GM21786 (cell line): ENCODE results near the gene TMEM37.

Experiments
- ATAC-seq: cut with Tn5 transposase; IDR thresholded peaks from one replicate; pipeline ENCODE4 v1.9.1; 2021; ENCODE audit not compliant: unreplicated experiment

TMEM37 gene

DNA sequence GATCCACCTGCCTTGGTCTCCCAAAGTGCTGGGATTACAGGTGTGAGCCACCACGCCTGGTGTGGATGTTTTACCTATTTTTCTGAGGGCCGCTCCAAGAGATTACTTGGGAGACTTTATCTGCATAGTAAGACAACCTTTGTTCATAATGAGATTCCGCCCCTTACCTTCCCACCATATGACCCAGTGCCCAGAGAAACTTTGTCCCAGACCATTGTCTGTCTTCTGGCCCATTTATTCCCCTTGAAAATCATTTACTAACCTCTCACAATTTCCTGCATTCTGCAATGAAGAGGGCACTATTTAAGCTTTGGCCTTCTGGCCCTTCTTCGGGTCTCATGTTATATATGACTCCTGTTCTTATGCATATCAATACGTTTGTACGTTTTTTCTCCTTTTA, 13.7 kb upstream of the TMEM37 start:
- ATAC-seq = no peak

DNA sequence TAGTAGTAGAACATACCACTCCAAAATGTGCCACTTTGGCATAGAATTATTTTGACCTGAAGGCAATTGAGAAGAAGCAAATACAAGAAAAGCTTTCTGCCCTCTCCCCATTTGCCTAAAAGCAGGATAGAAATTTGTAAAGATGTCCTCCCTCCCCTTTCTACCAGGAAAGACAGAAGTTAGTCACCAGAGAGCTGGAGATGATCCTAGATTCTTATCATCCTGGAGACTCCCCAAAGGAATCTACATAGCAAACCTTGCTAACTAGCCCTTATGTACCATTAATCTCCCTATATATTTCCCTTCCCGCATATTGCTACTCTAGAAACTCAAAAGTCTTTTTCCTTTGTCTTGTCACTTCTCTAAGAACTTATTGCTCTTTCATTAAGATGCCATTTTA, 12.6 kb upstream of the TMEM37 start:
- no peak for ATAC-seq

DNA sequence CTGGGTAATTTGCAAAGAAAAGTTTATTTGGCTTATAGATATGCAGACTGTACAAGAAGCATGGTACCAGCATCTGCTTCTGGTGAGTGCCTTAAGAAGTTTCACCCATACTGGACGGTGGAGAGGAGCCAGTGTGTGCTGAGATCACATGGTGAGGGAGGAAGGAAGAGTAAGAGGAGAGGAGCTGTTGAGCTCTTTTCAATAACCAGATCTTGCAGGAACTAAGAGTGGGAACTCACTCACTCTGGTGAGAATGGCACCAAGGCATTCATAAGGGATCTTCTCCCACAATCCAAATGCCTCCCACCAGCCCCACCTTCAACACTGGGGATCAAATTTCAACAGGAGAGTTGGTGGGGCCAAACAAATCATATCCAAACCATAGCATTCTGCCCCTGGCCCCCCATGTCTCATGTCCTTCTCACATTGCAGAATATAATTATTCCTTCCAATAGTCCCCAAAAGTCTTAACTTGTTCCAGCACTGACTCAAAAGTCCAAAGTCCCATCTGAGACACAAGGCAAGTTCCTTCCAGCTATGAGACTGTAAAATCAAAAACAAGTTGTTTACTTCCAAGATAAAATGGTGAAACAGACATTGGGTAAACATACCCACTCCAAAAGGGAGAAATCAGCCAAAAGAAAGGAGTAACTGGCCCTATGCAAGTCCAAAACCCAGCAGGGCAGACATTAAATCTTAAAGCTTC, 11.7 kb upstream of the TMEM37 start:
- ATAC-seq = no peak

DNA sequence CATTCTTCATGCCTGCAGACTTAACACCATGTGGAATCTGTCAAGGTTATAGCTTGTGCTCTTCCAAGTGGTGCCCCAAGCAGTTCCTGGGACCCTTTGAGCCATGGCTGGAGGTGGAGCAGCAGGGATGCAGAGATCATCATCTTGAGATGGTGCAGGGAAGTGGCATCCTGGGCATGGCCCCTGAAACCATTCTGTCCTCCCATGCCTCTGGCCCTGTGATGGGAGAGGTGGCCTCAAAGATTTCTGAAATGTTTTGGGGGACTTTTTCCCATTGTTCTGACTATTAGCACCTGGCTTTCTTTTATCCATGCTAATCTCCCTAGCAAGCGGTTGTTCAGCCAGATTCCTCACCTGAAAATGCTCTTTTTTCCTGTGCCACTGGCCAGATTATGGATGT, 10.3 kb upstream of the TMEM37 start:
- ATAC-seq = no peak

DNA sequence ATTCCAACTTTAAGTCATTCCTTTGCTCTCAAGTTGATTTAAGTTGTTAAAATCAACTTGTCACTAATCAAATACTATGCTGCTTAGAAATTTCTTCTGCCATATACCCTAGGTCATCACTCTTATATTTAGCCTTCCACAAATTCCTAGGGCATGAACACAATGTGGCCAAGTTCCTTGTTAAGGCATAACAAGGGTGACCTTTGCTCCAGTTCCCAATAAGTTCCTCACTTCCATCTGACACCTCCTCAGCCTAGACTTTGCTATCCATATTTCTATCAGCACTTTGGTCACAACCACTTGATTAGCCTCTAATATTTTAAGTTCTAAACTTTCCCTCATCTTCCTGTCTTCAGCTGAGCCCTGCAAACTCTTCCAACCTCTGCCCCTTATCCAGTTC, 9.9 kb upstream of the TMEM37 start:
- no peak for ATAC-seq

DNA sequence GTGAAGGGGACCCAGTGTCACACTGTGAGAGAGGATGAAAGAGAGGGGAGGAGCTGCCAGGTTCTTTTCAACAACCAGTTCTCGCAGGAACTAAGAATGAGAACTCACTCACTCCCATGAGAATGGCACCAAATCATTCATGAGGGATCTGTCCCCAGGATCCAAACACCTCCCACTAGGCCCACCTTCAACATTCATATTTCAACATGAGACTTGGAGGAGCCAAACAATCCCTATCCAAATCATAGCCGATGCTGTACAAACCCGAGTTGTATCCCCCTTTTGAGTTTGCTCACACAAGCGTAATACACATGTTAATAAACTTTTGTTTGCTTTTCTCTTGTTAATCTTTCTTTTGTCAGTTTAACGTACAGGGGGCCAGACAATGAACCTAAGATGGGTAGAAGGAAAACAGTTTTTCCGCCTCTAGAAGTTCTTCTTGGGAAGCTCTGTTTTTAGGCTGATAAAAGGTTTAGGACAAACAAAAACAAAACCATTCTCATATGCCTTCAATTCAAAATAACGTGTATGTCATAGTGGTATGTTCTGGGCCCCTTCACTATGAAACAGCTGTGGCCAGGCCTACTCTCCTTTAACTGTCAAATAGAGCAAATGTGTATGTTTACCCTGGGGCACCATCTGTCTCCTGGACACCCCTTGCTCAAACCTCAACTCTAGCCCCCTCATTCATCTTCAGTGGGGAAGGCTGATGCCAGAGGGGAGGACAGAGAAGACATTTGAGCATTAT, 9.1 kb upstream of the TMEM37 start:
- ATAC-seq = no peak

DNA sequence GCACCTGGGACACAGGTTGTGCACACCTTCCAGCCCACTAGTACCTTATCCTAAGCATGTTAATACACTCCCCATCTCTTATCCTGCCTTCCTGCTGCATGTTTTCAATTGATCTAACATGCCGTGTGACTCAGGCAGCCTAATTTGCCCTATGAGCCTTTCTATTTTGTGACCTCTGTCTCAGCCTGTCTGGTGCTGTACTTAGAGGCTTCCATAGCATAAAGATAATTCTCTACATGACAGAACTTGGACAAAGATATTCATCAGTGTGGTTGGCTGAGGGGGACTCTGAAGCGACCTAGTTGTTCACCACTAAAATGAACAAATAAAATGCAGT, 8.6 kb upstream of the TMEM37 start:
- no peak for ATAC-seq

DNA sequence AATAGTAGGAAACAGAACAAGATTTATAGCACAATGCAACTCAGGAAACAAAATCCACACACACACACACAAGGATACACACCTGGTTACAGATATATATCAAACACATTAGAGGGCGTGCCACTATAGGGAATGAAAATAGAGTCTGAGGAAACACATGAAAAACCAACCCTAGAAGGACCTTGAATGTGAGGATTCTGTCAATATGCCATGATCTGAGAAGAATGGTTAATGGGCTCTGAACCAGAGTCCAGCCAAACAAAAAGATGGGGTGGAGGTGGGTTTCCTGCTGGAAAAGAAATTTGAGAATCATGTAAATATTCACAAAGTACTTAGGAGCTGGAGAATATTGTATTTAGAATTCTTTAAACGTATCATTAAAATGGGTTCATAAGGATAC, 7.8 kb upstream of the TMEM37 start:
- ATAC-seq = no peak

DNA sequence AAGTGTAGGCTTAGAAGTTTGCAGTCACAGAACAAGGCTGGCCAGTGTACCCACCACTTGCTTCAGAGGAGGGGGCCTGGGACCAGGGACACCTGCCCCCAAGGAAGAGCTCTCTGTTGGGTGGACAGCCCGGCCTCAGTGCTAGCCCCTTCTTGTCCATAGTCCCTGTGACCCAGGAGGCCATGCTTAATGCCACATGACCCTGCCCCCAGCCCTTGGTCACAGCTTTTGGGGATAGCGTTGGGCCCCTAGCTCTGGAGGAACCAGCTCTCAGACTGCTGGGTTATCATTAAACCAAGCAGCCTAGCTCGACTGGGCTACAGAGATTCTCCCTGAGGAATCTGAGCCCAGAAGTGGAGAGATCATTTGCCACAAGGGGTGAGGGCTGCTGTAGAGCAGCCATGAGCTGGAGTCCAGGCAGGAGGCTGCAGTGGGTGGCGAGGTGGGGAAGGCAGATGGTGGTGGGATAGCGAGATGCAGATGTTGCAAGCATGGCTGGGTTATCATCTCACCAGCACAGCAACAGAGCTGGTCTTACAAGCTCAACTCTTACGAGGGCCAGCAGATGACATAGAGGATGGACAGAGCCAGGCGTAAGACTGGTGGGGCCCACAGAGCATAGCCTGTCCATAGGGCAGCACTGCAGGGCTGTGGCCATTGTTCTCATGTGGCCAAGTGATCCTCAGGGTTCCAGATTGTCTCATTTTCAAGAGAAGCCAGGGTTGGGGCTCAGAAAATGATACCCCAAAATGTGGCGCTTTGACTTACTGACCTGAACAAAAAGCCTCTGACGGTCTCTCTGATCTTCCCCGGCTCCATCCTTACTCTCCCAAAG, 7.2 kb upstream of the TMEM37 start:
- no peak for ATAC-seq

DNA sequence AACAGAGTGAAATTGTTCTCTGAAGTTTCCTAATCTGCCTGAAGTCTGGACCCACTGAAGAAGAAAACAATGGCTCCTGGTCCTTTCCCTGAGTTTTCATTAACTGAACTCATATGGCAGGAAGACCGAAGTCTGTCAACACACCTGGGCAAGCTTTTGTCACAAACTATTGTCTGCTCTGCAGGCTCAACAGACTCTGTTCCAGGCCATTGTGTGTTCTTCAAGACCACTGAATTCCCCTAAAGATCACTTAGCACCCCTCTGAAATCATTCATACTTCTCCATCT, 6.6 kb upstream of the TMEM37 start:
- ATAC-seq = no peak

DNA sequence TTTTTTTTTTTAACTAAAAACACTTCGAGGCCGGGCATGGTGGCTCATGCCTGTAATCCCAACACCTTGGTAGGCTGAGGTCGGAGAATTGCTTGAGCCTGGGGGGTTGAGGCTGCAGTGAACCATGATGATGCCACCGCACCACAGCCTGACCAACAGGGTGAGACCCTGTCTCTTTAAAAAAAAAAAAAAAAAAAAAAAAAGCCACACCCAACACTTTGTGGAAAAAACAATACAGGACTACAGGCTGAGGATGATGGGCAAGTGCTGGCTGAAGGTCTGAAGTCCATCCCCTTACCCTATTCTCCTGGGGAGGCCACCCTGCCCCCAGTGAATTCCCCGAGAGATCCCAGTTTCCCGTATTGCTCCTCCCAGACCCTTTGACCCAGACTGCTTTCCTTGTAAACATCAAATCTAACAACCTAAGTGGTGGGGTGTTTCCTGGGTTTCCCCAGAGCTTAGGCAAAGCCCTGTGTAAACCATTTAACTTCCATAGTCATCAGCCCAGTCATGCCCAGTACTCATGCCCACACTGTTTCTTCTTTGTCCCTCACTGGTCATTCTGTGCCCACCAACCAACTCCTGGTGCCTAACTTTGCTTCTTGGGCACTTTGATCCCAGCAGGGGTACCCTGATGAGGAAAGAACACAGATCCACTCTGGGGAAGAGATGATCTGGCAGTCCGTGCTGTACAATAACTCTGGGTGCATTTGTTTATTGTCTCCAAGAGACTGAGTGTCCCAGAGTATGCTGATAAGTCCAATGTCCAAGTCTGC, 5.8 kb upstream of the TMEM37 start:
- no peak for ATAC-seq

DNA sequence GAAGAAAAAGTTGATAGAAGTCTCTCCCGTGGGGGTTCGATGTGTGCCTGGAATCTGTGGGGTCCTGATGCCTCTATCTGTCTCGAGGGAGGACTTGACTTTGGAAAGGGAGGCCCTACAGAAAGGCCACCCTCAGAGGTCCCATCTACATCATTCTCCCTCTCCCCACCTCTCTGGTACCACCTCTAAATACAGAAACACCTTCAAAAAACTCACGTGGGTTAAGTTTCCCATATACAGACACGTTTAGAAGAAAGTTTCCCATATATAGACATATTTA, 5.3 kb upstream of the TMEM37 start:
- ATAC-seq = no peak

DNA sequence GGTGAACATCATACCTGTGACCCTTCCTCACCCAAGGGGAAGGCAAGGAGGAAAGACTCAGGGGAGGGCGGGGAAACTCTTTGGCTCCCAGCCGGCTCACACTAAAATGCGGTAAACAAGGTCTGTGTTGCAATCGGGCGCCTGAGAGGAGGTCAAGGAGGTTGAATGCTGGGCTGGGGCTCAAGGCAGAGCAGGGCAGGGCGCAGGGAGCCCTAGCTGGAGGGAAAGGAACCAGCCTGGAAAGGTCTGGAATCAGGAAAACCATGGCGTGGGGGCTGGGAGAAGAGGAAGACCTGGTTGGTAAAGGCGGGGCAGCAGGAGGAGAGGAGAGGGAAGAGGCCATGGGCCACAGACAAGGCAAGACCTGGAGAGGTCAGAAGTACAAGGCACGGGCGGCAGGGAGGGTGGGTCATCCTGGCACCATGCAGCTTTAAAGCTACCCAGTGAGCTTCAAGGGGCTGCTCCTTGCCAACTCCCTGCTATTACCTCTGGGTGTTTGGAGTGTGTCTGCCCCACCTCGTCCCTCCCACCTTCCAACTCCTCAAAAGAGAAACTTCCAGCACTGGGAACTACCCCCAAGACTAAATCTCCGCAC, 4.8 kb upstream of the TMEM37 start:
- no peak for ATAC-seq

DNA sequence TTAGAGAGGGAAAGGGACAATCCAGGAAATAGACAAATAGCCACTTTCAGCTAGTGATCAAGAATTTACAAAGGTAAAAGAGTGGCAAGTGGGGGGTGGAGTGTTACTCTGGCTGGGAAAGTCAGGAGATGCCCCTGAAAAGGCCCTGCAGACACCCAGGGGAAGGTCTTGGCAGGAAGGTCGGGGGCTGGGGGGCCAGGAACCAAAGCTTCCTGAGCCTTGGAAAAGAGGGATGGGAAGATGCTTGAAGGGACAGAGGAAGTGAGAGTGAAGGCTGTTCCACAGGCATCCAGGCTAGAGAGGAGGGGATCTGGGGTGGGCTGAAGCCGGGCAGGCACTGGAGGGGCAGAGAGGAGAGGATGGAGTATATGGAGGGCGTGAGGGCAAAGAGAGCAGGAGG, 3.9 kb upstream of the TMEM37 start:
- ATAC-seq = no peak

DNA sequence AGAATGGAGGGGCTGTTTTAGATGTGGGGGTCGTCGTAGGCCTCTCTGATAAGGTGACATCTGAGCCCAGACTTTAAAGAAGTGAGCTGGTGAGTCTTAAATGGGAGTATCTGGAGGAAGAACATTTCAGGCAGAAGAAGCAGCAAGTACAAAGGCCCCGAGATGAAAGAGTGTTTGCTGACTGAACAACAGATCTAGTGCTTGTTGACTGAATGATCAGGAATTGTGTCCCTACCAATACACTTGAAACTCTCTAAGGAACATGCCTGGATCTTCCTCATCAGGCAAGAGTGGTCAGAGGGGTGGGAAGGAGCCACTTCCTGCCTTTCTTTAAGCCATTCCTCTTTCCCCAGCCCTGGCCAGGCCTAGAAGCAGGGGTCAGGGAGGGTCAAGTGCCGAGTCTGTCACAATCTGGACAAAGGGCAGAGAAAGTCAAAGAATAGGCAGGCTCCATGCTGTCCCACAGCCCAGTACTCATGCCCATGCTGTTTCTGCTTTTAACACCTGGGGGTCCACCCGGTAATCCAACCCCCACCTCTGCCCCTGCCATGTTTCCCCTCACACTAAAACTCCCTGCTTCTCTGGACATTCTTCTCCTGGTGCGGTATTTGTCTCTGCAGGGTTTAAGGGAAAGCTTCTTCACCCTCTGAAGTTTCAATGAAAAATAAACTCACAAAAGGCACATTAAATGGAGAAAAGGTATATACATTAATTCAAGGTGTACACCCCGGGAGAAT, 3.0 kb upstream of the TMEM37 start:
- ATAC-seq = no peak

DNA sequence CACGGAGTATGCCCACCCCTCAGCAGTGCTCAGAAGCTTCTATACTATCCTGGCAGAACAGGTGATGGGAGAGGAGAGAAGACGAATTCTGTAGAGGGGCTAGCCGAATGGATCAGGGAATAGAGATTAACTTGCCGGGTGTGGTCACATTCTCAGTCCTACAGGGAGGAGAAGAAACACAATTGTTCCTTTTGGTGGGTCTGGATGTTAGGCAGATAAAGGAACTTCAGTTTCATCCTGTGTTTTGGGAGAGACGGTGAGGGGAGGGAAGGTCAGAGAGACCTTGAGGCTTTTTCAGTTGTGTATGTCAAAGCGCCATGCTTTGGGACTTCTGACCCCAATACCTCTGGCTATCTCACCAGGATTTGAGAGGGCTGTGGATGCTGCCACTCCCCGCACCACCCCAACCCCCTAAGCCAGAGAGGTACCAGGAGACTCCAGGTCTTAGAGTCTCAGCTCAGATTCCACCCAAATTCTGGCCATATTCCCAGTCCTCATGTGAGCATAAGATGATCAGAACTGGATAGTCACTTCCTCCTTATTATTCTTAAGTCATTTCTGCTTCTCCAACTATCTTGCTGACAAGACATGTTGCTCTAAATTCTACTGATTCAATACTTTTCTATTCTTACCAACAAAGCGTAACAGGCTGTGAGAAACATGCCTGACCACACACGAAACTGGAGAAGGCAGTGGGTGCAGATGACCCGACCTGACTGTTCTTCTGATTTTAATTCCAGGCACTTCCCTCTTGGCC, 2.3 kb upstream of the TMEM37 start:
- no peak for ATAC-seq

DNA sequence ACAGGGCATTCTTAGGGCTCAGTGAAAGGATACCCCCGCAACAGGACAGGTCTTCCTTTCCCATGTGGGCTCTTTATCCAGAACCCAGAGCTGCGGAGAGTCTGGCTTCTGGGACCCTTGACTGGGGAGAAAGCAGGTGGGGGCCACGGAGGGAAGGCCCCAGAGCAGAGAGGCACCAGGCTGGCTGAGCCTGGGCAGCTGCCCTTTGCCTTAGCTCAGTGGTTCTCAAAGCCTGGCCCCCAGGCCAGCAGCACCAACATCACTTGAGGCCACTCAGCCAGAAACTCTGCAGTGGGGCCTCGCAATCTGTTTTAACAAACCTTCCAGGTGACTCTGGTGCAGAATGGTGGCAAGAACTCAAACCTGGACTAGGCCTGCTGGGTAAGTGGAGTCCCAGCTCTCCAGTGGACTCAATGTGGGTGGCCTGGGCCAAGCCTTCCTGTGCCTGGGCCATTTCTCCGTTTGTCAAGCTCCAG, 1.6 kb upstream of the TMEM37 start:
- ATAC-seq = no peak

DNA sequence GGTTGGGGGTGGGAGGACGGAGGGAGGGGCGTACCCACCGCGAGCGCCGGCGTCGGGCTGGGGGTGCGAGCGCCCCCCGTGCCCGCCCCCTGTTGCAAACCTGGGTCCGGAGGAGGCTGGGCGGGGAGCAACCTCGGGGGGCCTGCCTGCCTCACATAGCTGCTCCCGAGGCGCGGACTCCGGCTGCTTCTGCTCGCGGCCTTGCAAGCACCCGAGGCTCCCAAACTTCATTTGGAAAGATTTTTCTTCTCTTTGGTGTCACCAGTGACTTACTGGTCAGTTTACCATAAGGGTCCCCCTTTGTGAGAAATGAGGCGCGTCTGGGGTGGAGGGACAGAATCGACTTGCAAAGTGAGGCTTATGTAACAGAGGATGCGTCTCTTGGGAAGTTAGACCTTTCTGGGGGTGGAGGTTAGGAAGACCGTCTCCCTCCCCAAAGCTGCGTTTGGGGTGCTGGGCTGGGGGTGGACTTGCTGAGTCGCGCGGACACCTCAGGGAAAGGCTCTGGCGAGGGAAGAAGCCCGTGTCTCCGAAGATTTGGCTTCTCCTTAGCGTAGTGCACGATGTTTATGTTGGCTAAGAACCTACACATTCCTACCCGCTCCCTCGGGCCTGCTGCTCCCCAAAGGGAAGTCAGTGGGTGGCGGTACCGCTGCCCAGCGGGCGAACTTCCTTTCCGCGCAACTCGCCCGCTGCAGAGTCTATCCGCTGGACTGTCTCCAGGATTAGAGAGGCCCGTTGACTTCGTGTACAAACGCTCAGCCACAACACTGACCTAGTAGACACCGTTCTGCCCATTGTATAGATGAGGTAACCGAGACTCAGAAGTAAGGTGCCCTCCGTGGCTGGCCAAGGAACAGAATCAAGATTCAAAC, 559 bp downstream of the TMEM37 start:
- ATAC-seq = no peak
